ENCODE measurements around the gene POLR3H. TPM values are rescaled to one million over a fixed set of nuclear protein-coding genes. Genes with fewer than 3 reads are reported as not detected.

POLR3H gene
- total RNA-seq, 4 donors from 2014 or later = 10.2 to 30.3 (median 19.9) TPM

- TF ChIP-seq CTCF (IDR thresholded peaks at IDR 0.05; ENCODE audit: low read depth) = no peak
Measured at GRCh38 chr22:41507330-41508063, 36.8 kb downstream of the POLR3H start.

- no peak for TF ChIP-seq CTCF (IDR thresholded peaks at IDR 0.05; ENCODE audit: low read depth)
Measured at GRCh38 chr22:41505511-41506220, 38.6 kb downstream of the POLR3H start.

DNA sequence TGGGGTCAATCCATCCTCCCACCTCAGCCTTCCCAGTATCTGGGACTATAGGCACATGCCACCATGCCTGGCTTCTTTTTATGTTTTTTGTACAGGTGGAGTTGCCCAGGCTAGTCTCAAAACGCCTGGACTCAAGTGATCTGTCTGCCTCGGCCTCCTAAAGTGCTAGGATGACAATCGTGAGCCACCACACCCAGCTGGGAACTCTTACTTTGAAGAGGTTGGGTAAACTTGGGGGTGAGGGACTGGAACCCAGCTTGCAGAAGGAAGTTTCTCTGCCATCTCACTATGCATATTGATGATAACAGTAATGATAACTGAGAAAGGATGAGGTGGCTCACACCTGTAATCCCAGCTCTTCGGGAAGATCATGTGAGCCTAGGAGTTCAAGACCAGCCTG is 39.5 kb downstream of the POLR3H start:
- TF ChIP-seq CTCF (IDR thresholded peaks at IDR 0.05; ENCODE audit: low read depth) = no peak

- no peak for TF ChIP-seq CTCF (IDR thresholded peaks at IDR 0.05; ENCODE audit: low read depth)
Measured at GRCh38 chr22:41504397-41504796, 39.9 kb downstream of the POLR3H start.

DNA sequence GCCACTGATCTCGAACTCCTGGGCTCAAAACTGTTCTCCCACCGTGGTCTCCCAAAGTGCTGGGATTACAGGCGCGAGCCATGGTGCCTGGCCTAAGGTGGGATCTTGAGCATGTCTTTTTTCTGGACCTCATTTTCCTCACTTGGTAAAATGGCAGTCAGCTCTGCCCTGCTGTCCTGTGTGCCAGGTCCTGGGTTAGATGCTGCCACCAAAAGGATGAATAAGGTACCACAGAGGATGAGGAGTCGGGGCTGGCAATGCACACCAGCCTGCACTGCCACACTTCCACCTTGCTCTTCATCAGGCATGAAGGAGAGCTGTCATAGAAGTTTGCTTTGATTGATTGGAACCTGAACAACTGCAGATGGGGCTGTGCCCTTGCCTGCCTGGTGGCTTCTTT is 43.1 kb downstream of the POLR3H start:
- no peak for TF ChIP-seq CTCF (IDR thresholded peaks at IDR 0.05; ENCODE audit: low read depth)

DNA sequence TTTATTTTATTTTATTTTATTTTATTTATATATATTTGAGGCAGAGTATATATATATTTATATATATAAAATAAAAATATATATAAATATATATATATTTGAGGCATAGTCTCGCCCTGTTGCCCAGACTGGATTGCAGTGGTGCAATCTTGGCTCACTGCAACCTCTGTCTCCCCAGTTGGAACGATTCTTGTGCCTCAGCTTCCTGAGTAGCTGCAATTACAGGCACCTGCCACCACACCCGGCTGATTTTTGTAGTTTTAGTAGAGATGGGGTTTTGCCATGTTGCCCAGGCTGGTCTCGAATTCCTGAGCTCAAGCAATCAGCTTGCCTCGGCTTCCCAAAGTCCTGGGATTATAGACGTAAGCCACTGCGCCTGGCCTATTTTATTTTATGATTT is 44.0 kb downstream of the POLR3H start:
- no peak for TF ChIP-seq CTCF (IDR thresholded peaks at IDR 0.05; ENCODE audit: low read depth)

DNA sequence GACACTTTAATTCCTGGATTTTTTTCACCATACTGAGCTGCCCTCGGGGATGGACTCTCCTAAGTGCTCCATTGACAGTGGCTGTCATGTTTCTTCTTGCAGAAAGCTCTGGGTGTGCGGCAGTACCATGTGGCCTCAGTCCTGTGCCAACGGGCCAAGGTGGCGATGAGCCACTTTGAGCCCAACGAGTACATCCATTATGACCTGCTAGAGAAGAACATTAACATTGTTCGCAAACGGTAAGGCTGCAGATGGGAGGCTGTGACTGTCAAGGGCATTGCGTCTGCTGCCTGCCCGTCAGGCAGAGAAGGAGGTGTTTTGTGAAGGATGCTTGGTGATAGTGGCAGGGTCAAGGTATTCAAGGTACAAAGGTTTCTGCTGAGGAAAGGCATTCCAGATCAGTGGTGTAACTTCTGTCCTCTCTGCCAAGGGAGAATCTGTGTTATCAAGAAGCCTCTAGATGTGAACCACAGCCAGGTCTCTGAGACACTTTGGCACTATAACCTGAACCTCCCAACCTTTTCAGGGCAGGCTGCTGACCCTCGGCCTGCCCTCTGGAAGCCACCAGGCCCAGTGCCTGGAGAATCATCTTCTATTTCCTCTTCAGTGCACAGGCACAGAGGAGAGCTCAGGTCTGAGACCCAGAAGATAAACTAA is 44.5 kb downstream of the POLR3H start:
- TF ChIP-seq CTCF (IDR thresholded peaks at IDR 0.05; ENCODE audit: low read depth) = no peak
